Osteoblast (primary cell): ENCODE measurements around the gene IGDCC3. TPM values are rescaled to one million over a fixed set of nuclear protein-coding genes. Genes with fewer than 3 reads are reported as not detected.
A peak's percentile ranks its signal among the peaks of the same experiment; 100 is the strongest.

ENCODE experiments used
- DNase-seq: peaks from one replicate; pipeline ENCODE4 v3.0.0; 2011; ENCODE audit warnings: low spot score, mixed read lengths; ENCODE audit not compliant: insufficient read length; ENCODE audit errors: missing footprints
- H2AFZ ChIP-seq: 2 replicates; pipeline ENCODE4 v1.6.0; 2011; ENCODE audit warnings: mild to moderate bottlenecking, low read length
- H3K27ac ChIP-seq: 2 replicates; pipeline ENCODE4 v1.5.1; 2011; ENCODE audit warnings: mild to moderate bottlenecking, low read depth, low read length, moderate library complexity
- H3K27me3 ChIP-seq: 2 replicates; pipeline ENCODE4 v1.6.0; 2012; ENCODE audit warnings: mild to moderate bottlenecking, control low read depth, inconsistent platforms, low read length, moderate library complexity; ENCODE audit not compliant: insufficient read depth
- H3K36me3 ChIP-seq: 2 replicates; pipeline ENCODE4 v1.5.1; 2011; ENCODE audit warnings: mild to moderate bottlenecking, low read length, control low read depth, moderate library complexity; ENCODE audit not compliant: insufficient read depth
- H3K4me1 ChIP-seq: 2 replicates; pipeline ENCODE4 v1.5.1; 2011; ENCODE audit warnings: mild to moderate bottlenecking, low read length, control low read depth, moderate library complexity; ENCODE audit not compliant: insufficient read depth
- H3K4me2 ChIP-seq: 2 replicates; pipeline ENCODE4 v1.6.0; 2011; ENCODE audit warnings: mild to moderate bottlenecking, low read length; ENCODE audit not compliant: insufficient read depth
- H3K4me3 ChIP-seq: fragments of 200-600 bp; sonication (generic); 3 replicates; pipeline ENCODE4 v1.5.1; 2012; ENCODE audit warnings: mild to moderate bottlenecking, low read length, inconsistent platforms; ENCODE audit not compliant: insufficient read depth
- H3K79me2 ChIP-seq: 2 replicates; pipeline ENCODE4 v1.6.0; 2012; ENCODE audit warnings: mild to moderate bottlenecking, low read length, control low read depth, inconsistent platforms; ENCODE audit not compliant: insufficient read depth
- H3K9me3 ChIP-seq: 2 replicates; pipeline ENCODE4 v1.5.1; 2011; ENCODE audit warnings: low read depth, low read length, control low read depth
- H4K20me1 ChIP-seq: 2 replicates; pipeline ENCODE4 v1.6.0; 2012; ENCODE audit warnings: mild to moderate bottlenecking, low read length, control low read depth; ENCODE audit not compliant: insufficient read depth
- CTCF ChIP-seq: IDR thresholded peaks from 2 replicates; pipeline ENCODE4 v1.5.1; 2011; ENCODE audit warnings: mild to moderate bottlenecking, low read depth, low read length, moderate library complexity; ENCODE audit errors: extremely low read depth
- total RNA-seq: library from RNA; depleted of rRNA; stranded (reverse); fragments of >200 nt; gene quantifications from 2 replicates; pipeline ENCODE4 v1.2.3, GENCODE V29; 2012

Gene IGDCC3
- total RNA-seq, 1 donor, result not detected

DNA sequence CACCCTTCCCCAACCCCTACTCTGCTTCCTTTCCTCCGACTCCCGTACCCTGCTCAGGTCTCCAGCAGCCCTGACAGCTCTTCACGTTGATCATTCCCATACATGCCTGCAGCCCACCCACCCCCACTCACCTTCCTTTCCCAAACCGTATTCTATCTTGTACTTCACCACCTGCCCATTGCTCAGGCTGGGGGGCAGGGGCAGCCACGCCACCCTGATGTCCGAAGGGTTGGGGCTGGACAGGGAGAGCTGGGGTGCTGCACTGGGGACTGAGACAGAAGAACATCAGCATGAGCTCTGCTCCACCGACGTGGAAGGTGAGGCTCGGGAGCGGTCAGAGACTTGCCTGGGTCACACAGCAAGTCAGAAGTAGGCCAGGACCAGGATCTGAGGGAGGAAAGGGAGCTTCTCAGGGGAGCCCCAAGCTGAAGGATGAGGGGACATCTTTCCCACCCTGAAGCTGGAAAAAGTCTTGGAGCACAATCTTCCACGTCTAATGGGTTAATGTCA lies 16.5 kb upstream of the IGDCC3 start:
- Histone ChIP-seq H4K20me1 (no peaks in the 10 kb centered on the region), H3K4me2 (no peak overlapping the region), H3K4me3 (no peak overlapping the region), H3K36me3 (no peaks in the 10 kb centered on the region), H3K27ac (no peak overlapping the region), H3K79me2 (no peaks in the 10 kb centered on the region), H3K27me3 (peaks cover 8% of the 10 kb centered on the region), H3K4me1 (no peaks in the 10 kb centered on the region), H3K9me3 (no peaks in the 10 kb centered on the region), H2AFZ (no peak overlapping the region)
- peak; percentile 82 for DNase-seq
- TF ChIP-seq CTCF, result no peak

GRCh38 chr15:65393557-65393956 lies 15.8 kb upstream of the IGDCC3 start:
- Histone ChIP-seq H3K27me3 (peaks cover 8% of the 10 kb centered on the region), H3K4me2 (no peak overlapping the region), H3K4me3 (no peak overlapping the region), H3K9me3 (no peaks in the 10 kb centered on the region), H3K79me2 (no peaks in the 10 kb centered on the region), H3K4me1 (no peaks in the 10 kb centered on the region), H3K27ac (no peak overlapping the region), H3K36me3 (no peaks in the 10 kb centered on the region), H4K20me1 (no peaks in the 10 kb centered on the region), H2AFZ (no peak overlapping the region)
- DNase-seq, result no peak
- TF ChIP-seq CTCF, result no peak

GRCh38 chr15:65393091-65393490 lies 15.3 kb upstream of the IGDCC3 start:
- no peak overlapping the region for H3K4me2 ChIP-seq
- peak; percentile 6 for DNase-seq
- no peak overlapping the region for H3K27ac ChIP-seq
- H3K79me2 ChIP-seq, result no peaks in the 10 kb centered on the region
- H3K9me3 ChIP-seq, result no peaks in the 10 kb centered on the region
- peaks cover 8% of the 10 kb centered on the region for H3K27me3 ChIP-seq
- no peaks in the 10 kb centered on the region for H4K20me1 ChIP-seq
- H2AFZ ChIP-seq, result no peak overlapping the region
- no peaks in the 10 kb centered on the region for H3K36me3 ChIP-seq
- no peaks in the 10 kb centered on the region for H3K4me1 ChIP-seq
- H3K4me3 ChIP-seq, result no peak overlapping the region
- no peak for TF ChIP-seq CTCF

DNA sequence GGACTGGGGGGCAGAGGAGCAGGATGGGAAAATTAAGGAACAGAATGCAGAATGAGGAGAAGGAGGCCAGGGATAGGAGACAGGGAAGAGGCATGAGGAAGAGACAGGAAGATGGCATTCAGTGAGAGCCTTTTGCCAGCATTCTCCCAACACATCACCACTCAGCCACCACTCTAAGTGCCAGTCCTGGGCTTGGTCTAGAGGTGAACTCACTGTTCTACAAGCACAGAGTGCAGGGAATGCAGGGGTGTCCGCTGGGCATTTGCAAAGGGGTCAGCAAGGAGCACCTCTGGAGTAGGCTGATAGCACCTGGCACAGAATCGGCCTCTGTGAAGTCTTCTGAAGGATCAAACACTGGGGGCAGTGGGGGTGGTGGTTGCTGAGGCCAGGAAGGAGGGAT lies 14.6 kb upstream of the IGDCC3 start:
- H2AFZ ChIP-seq, result no peak overlapping the region
- H3K27me3 ChIP-seq, result peaks cover 8% of the 10 kb centered on the region
- H3K9me3 ChIP-seq, result no peaks in the 10 kb centered on the region
- H3K27ac ChIP-seq, result no peak overlapping the region
- no peaks in the 10 kb centered on the region for H4K20me1 ChIP-seq
- H3K79me2 ChIP-seq, result no peaks in the 10 kb centered on the region
- no peaks in the 10 kb centered on the region for H3K36me3 ChIP-seq
- no peak for DNase-seq
- no peak for TF ChIP-seq CTCF
- H3K4me3 ChIP-seq, result no peak overlapping the region
- no peak overlapping the region for H3K4me2 ChIP-seq
- no peaks in the 10 kb centered on the region for H3K4me1 ChIP-seq
